Panc1 (cell line): Measurements from ENCODE around the gene INS.

Experiments
- CTCF ChIP-seq: fragments of 450-650 bp; IDR thresholded peaks from 2 replicates; pipeline ENCODE4 v1.5.1; 2017; ENCODE audit warnings: mild to moderate bottlenecking
- TCF7L2 ChIP-seq: IDR thresholded peaks from 2 replicates; pipeline ENCODE4 v1.6.1; 2011; ENCODE audit warnings: mild to moderate bottlenecking, low read depth, low read length, inconsistent platforms
- TF ChIP-seq, protein P1 (sequence below), 2 experiments: IDR thresholded peaks; 2 replicates each; pipeline ENCODE4 v1.6.1; 2011 to 2012; ENCODE audit warnings: low read depth in 2 of 2, control low read depth in 1 of 2, low read length in 1 of 2, mild to moderate bottlenecking in 1 of 2, moderate library complexity in 1 of 2; ENCODE audit not compliant: insufficient read depth in 1 of 2

DNA sequence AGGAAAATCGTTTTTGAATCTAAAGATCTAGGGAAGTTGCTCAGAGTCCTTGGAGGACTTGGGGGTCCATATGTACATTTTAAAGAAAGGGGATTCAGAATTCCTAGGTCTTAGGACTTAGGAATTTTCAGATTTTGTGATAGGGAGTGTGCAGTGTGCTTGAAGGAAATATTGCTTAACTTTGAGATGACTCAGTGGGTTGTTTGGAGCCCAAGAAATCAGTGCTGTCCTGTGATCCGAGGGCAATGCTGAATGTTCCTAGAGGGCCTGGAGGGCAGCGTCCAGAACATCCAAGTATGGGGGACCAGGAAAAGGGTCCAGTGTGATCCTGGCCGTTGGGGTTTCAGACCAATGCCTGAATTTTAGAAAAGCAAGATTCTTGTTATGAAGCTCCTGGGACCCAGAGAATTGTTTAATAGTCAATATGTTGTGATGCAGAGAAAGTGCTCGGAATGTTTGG is 18.7 kb downstream of the INS start:
- no peak for TF ChIP-seq CTCF
- TF ChIP-seq, protein P1, sequence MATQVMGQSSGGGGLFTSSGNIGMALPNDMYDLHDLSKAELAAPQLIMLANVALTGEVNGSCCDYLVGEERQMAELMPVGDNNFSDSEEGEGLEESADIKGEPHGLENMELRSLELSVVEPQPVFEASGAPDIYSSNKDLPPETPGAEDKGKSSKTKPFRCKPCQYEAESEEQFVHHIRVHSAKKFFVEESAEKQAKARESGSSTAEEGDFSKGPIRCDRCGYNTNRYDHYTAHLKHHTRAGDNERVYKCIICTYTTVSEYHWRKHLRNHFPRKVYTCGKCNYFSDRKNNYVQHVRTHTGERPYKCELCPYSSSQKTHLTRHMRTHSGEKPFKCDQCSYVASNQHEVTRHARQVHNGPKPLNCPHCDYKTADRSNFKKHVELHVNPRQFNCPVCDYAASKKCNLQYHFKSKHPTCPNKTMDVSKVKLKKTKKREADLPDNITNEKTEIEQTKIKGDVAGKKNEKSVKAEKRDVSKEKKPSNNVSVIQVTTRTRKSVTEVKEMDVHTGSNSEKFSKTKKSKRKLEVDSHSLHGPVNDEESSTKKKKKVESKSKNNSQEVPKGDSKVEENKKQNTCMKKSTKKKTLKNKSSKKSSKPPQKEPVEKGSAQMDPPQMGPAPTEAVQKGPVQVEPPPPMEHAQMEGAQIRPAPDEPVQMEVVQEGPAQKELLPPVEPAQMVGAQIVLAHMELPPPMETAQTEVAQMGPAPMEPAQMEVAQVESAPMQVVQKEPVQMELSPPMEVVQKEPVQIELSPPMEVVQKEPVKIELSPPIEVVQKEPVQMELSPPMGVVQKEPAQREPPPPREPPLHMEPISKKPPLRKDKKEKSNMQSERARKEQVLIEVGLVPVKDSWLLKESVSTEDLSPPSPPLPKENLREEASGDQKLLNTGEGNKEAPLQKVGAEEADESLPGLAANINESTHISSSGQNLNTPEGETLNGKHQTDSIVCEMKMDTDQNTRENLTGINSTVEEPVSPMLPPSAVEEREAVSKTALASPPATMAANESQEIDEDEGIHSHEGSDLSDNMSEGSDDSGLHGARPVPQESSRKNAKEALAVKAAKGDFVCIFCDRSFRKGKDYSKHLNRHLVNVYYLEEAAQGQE (IDR thresholded peaks at IDR 0.05; ENCODE audit: insufficient read depth in 1 of 2, low read depth in 2 of 2, low read length in 1 of 2), result no peak
- no peak for TF ChIP-seq TCF7L2
